ENCODE data around the gene LPIN3. TPM values are rescaled to one million over a fixed set of nuclear protein-coding genes. Genes with fewer than 3 reads are reported as not detected.

LPIN3 gene
- total RNA-seq, 1 experiment from 2014 or later, result 27.9 TPM

DNA sequence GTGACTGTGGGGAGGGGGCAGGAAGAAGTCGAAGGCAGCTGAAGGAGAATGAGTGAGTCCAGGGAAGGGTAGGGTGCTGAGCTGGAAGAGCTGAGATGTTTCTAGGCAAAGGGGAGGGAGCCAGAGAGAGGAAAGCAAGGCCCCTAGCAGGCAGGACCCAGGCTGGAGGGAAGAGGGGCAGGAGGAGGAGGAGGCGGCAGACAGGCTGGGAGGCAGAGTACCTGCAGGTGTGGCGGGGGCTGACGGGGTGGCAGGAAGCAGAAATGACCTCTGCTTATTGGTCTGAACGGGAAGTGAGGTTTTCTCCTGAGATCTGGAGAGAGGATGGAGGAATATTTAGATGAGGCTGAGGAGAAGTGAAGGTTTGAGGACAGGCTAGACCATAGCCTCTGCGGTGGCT is 36.7 kb downstream of the LPIN3 start:
- CTCF ChIA-PET, result no interaction called here
- Histone ChIP-seq H3K27ac (ENCODE audit: low read length) (no peak overlapping the region), H3K9me3 (ENCODE audit: low read length) (no peaks in the 10 kb centered on the region), H3K9ac (ENCODE audit: low read length) (no peak overlapping the region), H3K27me3 (ENCODE audit: low read length) (peaks cover 31% of the 10 kb centered on the region), H3F3A (ENCODE audit: low read length, unreplicated experiment) (no peaks in the 10 kb centered on the region), H3K79me2 (ENCODE audit: low read length) (no peaks in the 10 kb centered on the region), H4K20me1 (ENCODE audit: low read length) (no peaks in the 10 kb centered on the region), H2AFZ (ENCODE audit: low read length) (no peak overlapping the region), H3K4me2 (ENCODE audit: low read length) (no peak overlapping the region), H3K4me1 (ENCODE audit: insufficient read depth, low read length) (no peaks in the 10 kb centered on the region), H3K9me2 (replicated peaks; ENCODE audit: low read length) (no peaks in the 10 kb centered on the region), H3K36me3 (ENCODE audit: low read depth, low read length) (no peaks in the 10 kb centered on the region), H3K4me3 (ENCODE audit: low read length) (no peak overlapping the region)
- intact Hi-C loops (cut with micrococcal nuclease), result no loop called here
- POLR2A ChIA-PET (ENCODE audit: unreplicated experiment), result no interaction called here
- no peak for DNase-seq
- ATAC-seq, result no peak
- TF ChIP-seq EZH2phosphoT487 (IDR thresholded peaks at IDR 0.05; ENCODE audit: borderline replicate concordance, low read length) (no peak), EZH2 (IDR thresholded peaks at IDR 0.05; ENCODE audit: low read length, unreplicated experiment) (no peak)
- TF ChIP-seq, protein P1, sequence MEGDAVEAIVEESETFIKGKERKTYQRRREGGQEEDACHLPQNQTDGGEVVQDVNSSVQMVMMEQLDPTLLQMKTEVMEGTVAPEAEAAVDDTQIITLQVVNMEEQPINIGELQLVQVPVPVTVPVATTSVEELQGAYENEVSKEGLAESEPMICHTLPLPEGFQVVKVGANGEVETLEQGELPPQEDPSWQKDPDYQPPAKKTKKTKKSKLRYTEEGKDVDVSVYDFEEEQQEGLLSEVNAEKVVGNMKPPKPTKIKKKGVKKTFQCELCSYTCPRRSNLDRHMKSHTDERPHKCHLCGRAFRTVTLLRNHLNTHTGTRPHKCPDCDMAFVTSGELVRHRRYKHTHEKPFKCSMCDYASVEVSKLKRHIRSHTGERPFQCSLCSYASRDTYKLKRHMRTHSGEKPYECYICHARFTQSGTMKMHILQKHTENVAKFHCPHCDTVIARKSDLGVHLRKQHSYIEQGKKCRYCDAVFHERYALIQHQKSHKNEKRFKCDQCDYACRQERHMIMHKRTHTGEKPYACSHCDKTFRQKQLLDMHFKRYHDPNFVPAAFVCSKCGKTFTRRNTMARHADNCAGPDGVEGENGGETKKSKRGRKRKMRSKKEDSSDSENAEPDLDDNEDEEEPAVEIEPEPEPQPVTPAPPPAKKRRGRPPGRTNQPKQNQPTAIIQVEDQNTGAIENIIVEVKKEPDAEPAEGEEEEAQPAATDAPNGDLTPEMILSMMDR (conservative IDR thresholded peaks at IDR 0.05; ENCODE audit: low read depth, low read length), result no peak
- no TSS peak for BruUV-seq (replicated peaks)

DNA sequence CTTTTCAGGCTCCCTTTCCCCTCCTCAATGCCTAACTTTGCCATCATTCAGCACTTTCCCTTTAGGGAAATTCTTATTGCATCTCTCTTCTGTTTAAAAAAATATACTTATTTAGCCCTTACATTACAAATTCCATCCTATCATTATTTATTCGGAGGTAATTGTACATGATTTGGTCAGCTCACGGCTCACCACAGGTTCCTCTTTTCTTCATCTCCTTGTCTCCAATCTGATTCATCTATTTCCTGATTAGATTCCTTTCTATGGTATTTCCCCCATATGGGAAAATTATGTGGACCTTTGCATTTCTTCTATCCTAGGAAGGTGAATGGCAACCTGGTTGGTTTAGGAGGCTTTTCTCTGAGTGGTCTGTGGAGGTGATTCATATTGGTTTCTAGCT is 38.9 kb downstream of the LPIN3 start:
- no peak for ATAC-seq
- TF ChIP-seq EZH2 (IDR thresholded peaks at IDR 0.05; ENCODE audit: low read length, unreplicated experiment) (no peak), EZH2phosphoT487 (IDR thresholded peaks at IDR 0.05; ENCODE audit: borderline replicate concordance, low read length) (no peak)
- TF ChIP-seq, protein P1 (conservative IDR thresholded peaks at IDR 0.05; ENCODE audit: low read depth, low read length), result no peak
- no peaks in the 10 kb centered on the region for H3F3A ChIP-seq (ENCODE audit: low read length, unreplicated experiment)
- no peak overlapping the region for H3K27ac ChIP-seq (ENCODE audit: low read length)
- no peaks in the 10 kb centered on the region for H3K9me2 ChIP-seq (replicated peaks; ENCODE audit: low read length)
- ChIA-PET POLR2A (ENCODE audit: unreplicated experiment) (no interaction called here), CTCF (no interaction called here)
- no peaks in the 10 kb centered on the region for H3K4me1 ChIP-seq (ENCODE audit: insufficient read depth, low read length)
- no peak overlapping the region for H2AFZ ChIP-seq (ENCODE audit: low read length)
- no peaks in the 10 kb centered on the region for H3K36me3 ChIP-seq (ENCODE audit: low read depth, low read length)
- no peaks in the 10 kb centered on the region for H3K79me2 ChIP-seq (ENCODE audit: low read length)
- no peak for DNase-seq
- H3K9me3 ChIP-seq (ENCODE audit: low read length), result no peaks in the 10 kb centered on the region
- H3K4me3 ChIP-seq (ENCODE audit: low read length), result no peak overlapping the region
- no peak overlapping the region for H3K4me2 ChIP-seq (ENCODE audit: low read length)
- no peaks in the 10 kb centered on the region for H4K20me1 ChIP-seq (ENCODE audit: low read length)
- intact Hi-C loops (cut with micrococcal nuclease), result no loop called here
- no TSS peak for BruUV-seq (replicated peaks)
- H3K27me3 ChIP-seq (ENCODE audit: low read length), result peaks cover 32% of the 10 kb centered on the region; the same call in 1 of the 2 replicates
- no peak overlapping the region for H3K9ac ChIP-seq (ENCODE audit: low read length)

DNA sequence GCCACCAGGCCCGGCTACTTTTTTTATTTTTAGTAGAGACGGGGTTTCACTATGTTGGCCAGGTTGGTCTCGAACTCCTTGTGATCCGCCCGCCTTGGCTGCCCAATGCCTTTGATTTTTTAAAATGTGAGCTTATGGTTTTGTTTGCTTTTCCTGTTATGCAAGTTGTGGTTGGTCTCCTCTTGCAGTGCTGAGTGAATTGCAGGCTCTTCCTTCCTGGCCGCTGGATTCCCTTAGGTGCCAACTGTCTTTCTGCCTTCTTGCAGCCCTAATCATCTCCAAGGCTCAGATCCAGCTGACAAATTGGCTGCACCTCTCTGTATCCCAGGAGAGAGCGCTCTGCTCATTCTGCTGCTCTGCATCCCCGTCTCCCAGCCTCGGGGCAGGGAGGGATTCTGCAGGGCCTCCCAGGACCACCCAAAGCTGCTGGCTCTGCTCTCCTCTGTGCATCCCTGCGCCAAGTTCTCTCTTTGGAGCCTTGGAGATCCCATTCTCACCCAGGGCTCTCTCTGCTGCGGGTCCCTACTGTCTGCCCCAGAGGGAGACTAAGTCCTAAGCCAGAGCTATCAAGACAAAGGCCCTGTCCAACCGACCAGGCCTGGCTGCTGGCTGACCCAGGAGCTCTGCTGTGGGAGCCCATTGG is 40.1 kb downstream of the LPIN3 start:
- peaks cover 32% of the 10 kb centered on the region; the same call in 1 of the 2 replicates for H3K27me3 ChIP-seq (ENCODE audit: low read length)
- H3K36me3 ChIP-seq (ENCODE audit: low read depth, low read length), result no peaks in the 10 kb centered on the region
- H3F3A ChIP-seq (ENCODE audit: low read length, unreplicated experiment), result no peaks in the 10 kb centered on the region
- intact Hi-C loops (cut with micrococcal nuclease), result no loop called here
- H3K4me3 ChIP-seq (ENCODE audit: low read length), result no peak overlapping the region
- H3K4me1 ChIP-seq (ENCODE audit: insufficient read depth, low read length), result no peaks in the 10 kb centered on the region
- H4K20me1 ChIP-seq (ENCODE audit: low read length), result no peaks in the 10 kb centered on the region
- H3K9ac ChIP-seq (ENCODE audit: low read length), result no peak overlapping the region
- CTCF ChIA-PET, result no interaction called here
- TF ChIP-seq, protein P1 (conservative IDR thresholded peaks at IDR 0.05; ENCODE audit: low read depth, low read length), result no peak
- TF ChIP-seq EZH2 (IDR thresholded peaks at IDR 0.05; ENCODE audit: low read length, unreplicated experiment) (no peak), EZH2phosphoT487 (IDR thresholded peaks at IDR 0.05; ENCODE audit: borderline replicate concordance, low read length) (no peak)
- no peaks in the 10 kb centered on the region for H3K9me3 ChIP-seq (ENCODE audit: low read length)
- no peak overlapping the region for H2AFZ ChIP-seq (ENCODE audit: low read length)
- BruUV-seq (replicated peaks), result no TSS peak
- POLR2A ChIA-PET (ENCODE audit: unreplicated experiment), result no interaction called here
- no peak for DNase-seq
- H3K79me2 ChIP-seq (ENCODE audit: low read length), result no peaks in the 10 kb centered on the region
- no peak for ATAC-seq
- no peak overlapping the region for H3K27ac ChIP-seq (ENCODE audit: low read length)
- H3K9me2 ChIP-seq (replicated peaks; ENCODE audit: low read length), result no peaks in the 10 kb centered on the region
- H3K4me2 ChIP-seq (ENCODE audit: low read length), result no peak overlapping the region

Data from PC-3 (cell line).